Measurements from ENCODE around the gene GDAP1L1. TPM values are rescaled to one million over a fixed set of nuclear protein-coding genes. Genes with fewer than 3 reads are reported as not detected.
A peak's percentile ranks its signal among the peaks of the same experiment; 100 is the strongest.

GDAP1L1 gene
- total RNA-seq, 1 donor from 2014 or later, result not detected

- Histone ChIP-seq H3K36me3 (ENCODE audit: control insufficient read depth, insufficient read depth, low read length) (no peaks in the 10 kb centered on the region), H3K4me3 (ENCODE audit: low read depth, low read length) (no peak overlapping the region), H3K27me3 (ENCODE audit: control insufficient read depth, insufficient read depth, low read length) (no peaks in the 10 kb centered on the region)
- DNase-seq (ENCODE audit: low read depth) (no peak), FAIRE-seq (no peak)
- no peak for TF ChIP-seq CTCF (IDR thresholded peaks at IDR 0.05; ENCODE audit: insufficient read depth, low read length, severe bottlenecking)
Measured at GRCh38 chr20:44306927-44307326, 59.8 kb downstream of the GDAP1L1 start.

- TF ChIP-seq CTCF (IDR thresholded peaks at IDR 0.05; ENCODE audit: insufficient read depth, low read length, severe bottlenecking), result no peak
- no peak for FAIRE-seq
- DNase-seq (ENCODE audit: low read depth), result peak; percentile 9
- H3K4me3 ChIP-seq (ENCODE audit: low read depth, low read length), result peak overlapping the region; percentile 96
- H3K36me3 ChIP-seq (ENCODE audit: control insufficient read depth, insufficient read depth, low read length), result no peaks in the 10 kb centered on the region
- no peaks in the 10 kb centered on the region for H3K27me3 ChIP-seq (ENCODE audit: control insufficient read depth, insufficient read depth, low read length)
Measured at GRCh38 chr20:44309763-44310663, 62.9 kb downstream of the GDAP1L1 start.

- peak; percentile 99 for TF ChIP-seq CTCF (IDR thresholded peaks at IDR 0.05; ENCODE audit: insufficient read depth, low read length, severe bottlenecking)
- FAIRE-seq (no peak), DNase-seq (ENCODE audit: low read depth) (peak; percentile 86)
- H3K27me3 ChIP-seq (ENCODE audit: control insufficient read depth, insufficient read depth, low read length), result no peaks in the 10 kb centered on the region
- no peaks in the 10 kb centered on the region for H3K36me3 ChIP-seq (ENCODE audit: control insufficient read depth, insufficient read depth, low read length)
- H3K4me3 ChIP-seq (ENCODE audit: low read depth, low read length), result peak within 1 kb of the TSS; percentile 96
Measured at GRCh38 chr20:44310664-44311639, 63.8 kb downstream of the GDAP1L1 start, which contains the start of gene FITM2. Gene FITM2, minus strand, starts transcription at chr20:44311202. Its CDS starts 54 bp downstream, at chr20:44311148.

GRCh38 chr20:44314870-44315269 is 67.8 kb downstream of the GDAP1L1 start:
- FAIRE-seq, result no peak
- Histone ChIP-seq H3K36me3 (ENCODE audit: control insufficient read depth, insufficient read depth, low read length) (no peaks in the 10 kb centered on the region), H3K4me3 (ENCODE audit: low read depth, low read length) (no peak overlapping the region), H3K27me3 (ENCODE audit: control insufficient read depth, insufficient read depth, low read length) (no peaks in the 10 kb centered on the region)
- DNase-seq (ENCODE audit: low read depth), result no peak
- TF ChIP-seq CTCF (IDR thresholded peaks at IDR 0.05; ENCODE audit: insufficient read depth, low read length, severe bottlenecking), result no peak

GRCh38 chr20:44319839-44320422 is 72.8 kb downstream of the GDAP1L1 start:
- TF ChIP-seq CTCF (IDR thresholded peaks at IDR 0.05; ENCODE audit: insufficient read depth, low read length, severe bottlenecking), result no peak
- no peaks in the 10 kb centered on the region for H3K36me3 ChIP-seq (ENCODE audit: control insufficient read depth, insufficient read depth, low read length)
- no peak for FAIRE-seq
- no peak overlapping the region for H3K4me3 ChIP-seq (ENCODE audit: low read depth, low read length)
- DNase-seq (ENCODE audit: low read depth), result no peak
- H3K27me3 ChIP-seq (ENCODE audit: control insufficient read depth, insufficient read depth, low read length), result no peaks in the 10 kb centered on the region

All from bronchial epithelial cell (primary cell).